G401.6 (cell line): ENCODE measurements around the gene PMEPA1.

Experiments
- FAIRE-seq: peaks from 2 replicates; lab custom pipeline; 2012; peaks lifted over from hg19 to GRCh38; lab: Jason Lieb, UNC

PMEPA1 gene

DNA sequence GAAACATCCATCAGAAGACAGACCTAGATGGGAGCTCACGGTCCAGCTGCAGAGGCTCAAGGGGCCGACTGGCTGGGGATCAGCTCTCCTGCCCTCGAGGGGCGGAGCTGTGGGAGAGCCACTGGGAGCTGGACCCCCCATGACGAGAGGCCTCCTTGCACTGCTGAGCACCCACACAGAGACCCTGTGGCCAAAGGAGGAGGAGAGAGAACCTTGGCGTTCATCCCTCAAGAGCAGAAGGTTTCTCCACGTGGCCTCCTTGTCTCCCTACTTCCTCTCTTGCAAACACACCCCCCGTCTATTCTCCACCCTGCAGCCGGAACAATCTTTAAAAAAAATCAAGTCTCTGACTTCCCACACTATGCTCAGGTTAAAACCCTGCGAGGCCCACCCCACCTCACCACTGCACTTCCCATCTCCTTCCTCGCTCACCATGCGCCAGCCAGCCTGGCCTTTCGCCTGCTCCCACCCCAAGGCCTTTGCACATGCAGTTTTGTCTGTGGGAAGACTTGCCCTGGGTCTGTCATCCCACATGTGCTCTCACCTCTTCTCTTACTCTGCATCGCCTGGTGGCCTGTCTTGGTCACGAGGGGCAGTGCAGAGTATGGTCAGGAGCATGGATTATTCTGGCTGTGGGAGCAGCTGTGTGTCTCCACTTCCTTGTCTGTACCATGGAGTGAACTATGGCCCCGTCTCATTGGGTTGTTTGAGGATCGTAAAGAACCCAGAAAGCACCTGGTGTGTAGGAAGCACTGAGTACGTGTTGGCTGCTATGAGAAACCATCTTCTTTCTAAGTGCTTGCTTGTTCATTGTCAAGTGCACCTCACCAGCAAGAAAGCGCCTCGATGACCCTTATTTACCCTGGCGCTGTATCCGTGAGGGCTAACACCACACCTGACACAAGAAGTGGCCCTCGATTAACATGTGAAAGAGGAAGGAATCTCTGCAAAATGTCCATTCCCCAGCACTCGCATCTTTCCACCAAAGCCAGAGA lies 32.9 kb downstream of the PMEPA1 start:
- FAIRE-seq: no peak

DNA sequence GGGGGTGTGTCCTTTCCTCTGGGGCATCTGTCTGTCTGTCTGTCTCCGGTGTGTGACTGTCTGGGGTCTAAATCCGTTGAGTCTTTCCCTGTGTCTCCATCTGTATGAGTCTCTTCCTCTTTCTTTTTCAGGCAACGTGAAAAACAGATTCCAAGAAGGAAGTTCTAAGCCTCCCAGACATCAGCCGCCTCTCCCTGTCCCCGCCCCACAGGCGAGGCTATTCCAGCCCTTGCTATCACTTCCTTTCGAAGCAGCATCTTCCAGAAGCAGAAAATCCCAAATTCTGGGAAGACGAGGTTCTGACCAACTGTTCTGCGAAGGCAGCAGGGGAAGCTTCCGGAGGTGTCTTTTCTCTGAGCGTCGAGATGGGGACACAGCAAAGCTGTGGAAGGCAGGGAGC lies 34.0 kb downstream of the PMEPA1 start:
- FAIRE-seq: no peak

DNA sequence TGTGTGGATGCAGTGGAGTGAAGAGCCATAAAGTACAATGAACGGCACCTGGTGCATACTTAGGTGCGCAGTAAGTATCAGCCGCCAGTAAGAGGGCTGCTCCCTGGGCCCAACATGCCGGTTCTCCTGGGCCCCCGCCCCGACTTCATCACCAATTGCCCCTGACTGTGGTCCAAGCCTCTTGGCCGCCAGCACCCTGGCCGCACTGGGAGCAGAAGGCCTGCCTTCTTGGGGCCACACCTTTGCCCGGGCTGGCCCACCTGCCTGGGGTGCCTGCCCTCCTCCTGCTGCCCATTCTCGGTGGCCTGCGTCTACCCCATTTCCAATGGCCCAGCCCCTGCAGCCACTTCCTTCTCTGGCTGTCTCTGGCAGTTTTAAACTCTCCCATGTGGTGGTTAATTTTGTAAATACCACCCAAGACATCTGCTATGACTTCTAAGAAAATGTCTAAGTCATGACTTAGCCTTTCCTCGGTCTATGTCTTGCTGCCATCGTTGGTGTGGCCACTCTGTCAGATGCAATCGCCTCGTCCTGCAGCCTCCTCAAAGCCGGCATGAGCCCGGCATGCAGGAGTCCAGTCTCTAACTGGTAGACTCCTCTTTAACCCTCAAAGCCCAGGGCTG lies 36.8 kb downstream of the PMEPA1 start:
- FAIRE-seq: no peak

DNA sequence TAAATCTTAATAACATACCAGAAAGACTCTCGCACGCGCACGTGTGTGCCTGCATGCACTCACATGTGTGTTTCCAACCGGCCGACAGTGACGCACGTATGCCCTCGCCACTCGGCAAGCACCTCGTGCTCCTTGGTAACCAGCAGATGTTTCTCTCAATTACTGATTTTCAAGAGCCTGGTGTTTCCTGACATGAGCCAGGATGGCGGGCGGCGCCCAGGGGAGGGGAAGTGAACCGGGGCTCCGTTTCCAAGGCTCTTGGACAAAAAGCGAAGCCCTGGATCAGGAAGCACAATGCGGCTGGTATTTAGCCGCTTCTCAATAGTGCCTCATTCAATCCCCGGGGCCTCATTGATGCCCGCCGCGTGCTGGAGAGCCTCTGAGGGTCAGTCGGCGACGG lies 37.7 kb downstream of the PMEPA1 start:
- FAIRE-seq: no peak

DNA sequence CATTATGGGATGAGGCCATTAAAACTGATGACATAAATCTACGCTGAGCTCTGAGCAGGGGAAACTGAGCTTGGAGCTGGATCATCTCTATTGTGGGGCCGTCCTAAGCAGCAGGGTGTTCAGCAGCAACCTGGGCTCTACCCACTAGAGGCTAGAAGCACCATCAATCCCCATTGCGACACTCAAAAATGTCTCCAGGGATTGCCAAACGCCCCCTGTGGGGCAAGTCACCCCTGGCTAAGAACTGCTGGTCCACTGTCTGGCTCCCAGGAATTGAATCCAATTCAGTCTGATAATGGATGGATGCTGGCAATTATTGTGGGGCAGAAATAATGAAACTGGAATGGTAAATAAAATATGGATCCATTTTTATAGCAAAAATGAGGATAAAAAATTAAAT lies 38.2 kb downstream of the PMEPA1 start:
- FAIRE-seq: no peak

DNA sequence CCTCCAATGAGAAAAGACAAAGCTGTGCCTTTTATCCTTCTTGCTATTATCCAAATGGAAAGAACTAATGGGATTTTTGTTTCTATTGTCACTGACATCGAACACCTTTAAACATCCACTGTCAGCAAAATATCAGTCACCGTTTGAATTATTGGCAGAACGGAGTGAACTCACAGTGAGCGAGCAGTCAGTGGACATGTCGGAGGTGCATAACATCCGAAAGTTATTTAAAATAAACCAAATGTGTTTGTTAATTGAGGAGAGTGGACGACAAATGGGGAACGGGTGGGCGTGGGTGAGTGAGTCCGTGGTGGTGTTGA lies 38.8 kb downstream of the PMEPA1 start:
- FAIRE-seq: no peak

DNA sequence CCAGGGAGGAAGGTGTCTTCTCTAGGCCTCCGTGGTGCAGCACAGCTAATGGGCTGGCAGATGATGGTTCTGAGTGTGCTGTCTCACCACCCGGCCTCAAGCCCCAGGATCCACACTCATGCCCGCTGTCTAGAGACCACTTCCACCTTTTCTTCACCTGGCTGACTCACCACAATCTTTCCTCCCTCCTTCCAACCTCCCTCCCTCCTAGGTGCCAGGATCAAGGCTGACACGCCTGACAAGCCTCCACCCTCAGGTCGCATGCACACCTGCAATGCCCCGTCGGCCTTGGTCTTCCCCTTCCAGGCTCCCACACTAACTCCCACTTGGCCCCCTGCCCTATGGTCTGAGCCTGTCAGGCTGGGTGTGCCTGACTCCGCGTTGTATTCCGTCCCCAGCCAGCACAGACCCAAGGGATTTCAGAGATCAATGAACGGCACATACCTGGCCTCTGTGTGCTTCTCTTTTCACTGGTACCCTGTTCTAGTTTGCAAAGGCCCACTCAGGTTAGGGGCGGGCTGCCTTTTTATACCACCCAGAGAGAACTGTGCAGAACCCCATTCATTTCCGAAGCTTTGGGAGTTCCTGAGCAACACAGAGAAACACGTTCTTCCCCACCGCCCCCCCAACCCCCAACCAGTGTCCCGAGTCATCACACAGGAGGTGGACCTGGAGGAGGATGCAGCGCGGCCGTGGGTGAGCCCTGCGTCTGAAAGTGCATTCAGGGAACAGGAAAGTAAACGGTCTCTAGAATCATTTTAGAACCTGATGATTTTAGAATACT lies 39.3 kb downstream of the PMEPA1 start:
- FAIRE-seq: no peak

DNA sequence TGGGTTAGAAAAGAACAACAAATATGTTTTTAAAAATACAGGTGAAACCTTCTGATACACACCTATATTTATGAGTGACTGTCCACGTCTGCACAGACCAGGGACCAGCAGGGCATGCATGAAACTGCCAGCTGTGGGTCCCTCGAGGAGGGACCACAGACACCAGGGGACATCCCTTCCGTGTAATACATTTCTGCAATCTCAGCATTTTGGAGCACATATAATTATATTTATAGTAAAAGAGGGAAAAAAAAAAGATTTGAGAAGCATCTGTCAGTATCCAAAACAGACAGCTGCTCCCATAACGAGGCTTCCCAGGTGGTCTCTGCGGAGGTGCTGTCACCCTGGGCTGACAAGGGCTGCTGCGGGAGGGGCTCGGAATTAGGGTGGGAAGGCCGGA lies 40.2 kb downstream of the PMEPA1 start:
- no peak for FAIRE-seq

DNA sequence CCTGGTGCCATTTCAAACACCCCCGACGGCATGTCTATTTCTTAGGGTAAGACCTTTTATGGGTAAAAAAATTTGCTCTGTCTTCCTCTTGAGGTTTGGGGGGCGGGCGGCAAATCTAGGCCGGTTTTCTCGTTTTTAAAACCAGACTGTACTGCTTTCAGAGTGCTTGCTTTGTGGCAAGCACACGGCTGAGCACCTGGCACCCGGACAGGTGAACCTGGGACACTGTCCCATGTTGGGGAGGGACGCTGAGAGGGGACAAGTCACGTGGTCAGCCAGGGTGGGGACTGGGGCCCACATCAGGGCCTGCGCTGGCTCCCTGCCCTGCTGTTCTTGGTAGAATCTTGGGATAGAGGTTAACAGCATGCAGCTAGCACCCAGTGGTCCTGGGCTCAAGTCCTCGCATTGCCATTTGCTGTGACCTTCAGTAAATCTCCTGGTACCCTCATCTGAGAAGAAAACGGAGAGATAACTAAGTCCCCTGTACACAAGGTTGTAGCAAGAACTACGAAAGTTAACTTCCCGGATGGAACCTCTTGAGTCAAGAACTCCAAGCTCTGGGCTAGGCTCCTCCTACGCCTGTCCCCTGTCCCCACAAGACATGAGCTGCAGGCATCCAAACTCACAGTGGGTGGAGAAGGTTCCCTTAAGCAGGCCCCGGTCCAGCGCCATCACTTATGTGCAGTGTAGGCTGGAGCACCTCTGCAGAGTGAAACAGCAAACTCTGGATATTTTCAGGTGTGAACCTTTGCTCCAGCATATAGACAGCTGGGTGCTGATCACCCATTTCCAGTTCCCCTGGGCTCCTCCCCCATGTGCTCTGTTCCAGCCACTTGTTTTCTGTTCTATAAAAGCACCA lies 41.7 kb downstream of the PMEPA1 start:
- no peak for FAIRE-seq

DNA sequence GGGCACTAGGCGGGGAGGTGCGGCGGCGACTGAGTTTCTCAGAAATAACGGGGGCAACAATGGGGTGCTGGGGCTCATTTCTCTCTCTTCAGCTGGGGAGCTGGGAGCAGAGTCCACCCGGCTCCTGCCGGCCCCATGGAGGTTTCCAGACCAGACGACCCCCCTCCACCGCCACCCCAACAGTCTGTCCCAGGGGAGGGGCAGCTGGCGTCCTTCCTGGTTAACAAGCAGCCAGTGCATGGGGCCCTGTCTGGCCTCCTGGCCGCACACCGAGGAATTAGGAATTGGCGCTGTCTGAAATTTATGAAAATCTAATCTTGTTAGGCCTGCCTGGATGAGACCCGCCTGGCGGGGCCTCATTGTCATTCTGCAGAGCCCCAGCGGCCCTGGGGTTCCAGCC lies 42.4 kb downstream of the PMEPA1 start:
- FAIRE-seq: no peak

DNA sequence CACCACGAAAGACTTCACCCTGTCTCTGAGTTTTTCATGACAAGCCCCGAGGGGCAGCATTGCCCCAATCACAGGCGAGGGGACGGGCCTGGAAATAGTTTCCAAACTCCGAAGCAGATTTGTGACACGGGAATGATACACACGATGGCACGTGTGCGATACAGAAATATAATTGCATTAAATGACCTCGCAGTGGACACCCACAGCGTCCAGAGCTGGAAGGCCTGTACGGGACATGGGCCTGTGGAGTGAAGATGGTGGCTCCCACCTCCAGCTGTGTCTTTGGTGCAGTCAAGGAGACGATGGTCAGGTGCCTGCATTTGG lies 43.0 kb downstream of the PMEPA1 start:
- no peak for FAIRE-seq

DNA sequence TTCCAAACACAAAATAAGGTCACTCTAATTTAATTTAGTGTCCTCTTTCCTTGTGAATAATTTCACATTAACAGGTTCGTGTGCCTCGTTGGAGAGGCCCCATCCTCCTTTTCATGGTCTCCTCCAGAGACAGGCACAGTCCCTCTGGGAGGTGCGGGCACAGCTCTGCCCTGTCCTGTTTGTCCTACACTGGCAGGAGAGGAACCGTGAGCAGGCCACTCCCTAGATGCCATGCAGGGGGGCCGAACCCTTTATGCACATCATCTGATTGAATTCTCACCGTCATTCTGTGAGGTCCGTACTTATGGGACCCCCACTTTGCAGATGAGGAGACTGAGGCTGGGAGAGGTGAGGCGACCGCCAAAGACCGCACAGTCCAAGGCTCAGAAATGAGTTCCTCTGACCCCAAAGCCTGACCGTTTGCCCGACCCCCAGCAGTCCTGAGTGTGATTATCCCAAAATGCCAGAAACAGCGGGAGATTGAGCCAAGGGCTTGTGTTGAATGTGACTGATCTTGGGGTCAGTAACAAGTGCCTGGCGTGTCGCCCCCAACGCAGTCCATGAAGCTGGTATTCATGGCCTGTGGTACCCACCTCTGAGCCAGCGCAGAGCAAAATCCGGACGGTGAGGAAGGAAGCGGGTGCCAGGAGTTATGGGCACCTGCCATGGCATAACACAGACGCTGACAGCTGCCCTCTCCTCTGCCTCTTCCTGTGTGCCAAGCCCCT lies 43.5 kb downstream of the PMEPA1 start:
- FAIRE-seq: no peak

DNA sequence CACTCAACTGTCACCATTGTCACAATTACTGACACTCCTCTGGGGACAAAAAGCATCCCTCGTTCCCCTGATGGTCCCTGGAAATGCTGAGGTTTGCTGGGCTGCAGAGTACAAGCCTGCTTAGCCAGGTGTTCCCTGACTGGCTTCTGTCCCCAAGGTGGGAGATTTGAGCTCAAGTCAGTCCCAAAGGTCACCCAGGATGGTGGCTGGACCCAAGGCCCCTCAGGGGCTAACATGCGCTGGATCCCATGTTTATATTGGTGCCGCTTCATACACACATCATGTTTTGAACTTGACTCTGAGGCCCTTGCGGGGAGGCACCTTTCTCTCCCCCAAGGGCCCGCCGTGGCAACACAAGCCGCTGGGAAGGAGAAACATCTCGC lies 44.2 kb downstream of the PMEPA1 start:
- no peak for FAIRE-seq

DNA sequence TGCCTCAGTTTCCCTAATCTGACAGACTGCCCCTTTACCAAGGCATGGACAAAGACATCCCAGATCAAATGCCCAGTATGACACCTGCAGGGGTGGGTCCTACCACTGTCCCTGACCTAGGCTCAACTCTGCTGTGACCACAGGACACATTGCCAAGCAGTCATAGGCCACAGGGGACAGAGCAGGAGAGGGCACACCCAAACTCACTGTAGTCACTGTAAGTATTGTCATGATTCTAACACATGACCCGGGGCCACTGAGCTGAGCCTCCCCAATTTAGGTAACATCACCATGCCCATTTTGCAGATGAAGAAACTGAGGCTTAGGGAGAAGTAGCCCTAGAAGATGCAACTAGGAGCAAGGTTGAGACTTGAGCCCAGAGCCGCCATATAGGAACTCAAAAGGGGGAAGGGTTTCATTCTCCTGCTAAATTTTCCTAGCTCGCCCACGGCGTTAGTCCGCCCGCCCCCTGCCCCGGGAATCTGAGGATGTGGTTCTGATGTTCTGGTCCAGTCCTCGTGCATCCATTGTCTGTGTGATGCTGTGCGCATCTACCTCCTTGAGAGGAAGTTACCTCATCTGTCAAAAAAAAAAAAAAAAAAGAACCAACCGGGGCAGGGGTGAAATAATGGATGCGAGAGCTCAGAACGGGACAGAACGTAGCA lies 44.8 kb downstream of the PMEPA1 start:
- FAIRE-seq: no peak

DNA sequence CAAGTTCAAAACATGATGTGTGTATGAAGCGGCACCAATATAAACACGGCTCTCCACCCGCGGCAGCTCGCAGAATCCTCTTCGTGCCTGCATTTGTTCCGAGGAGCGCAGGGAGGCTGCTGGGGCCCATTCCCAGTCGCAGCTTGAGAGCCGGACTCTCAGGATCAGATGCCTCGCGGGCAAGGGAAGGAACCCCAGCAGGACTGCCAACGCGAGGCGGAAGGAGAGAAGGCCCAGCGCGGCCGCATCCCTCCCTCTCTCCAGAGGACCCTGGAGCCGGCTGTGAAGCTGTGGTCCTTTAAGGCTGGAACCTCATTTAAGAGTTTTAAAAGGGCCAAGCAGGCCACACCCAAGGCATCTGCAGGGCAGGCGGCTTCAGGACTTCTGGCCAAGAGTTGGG lies 45.3 kb downstream of the PMEPA1 start:
- FAIRE-seq: no peak

DNA sequence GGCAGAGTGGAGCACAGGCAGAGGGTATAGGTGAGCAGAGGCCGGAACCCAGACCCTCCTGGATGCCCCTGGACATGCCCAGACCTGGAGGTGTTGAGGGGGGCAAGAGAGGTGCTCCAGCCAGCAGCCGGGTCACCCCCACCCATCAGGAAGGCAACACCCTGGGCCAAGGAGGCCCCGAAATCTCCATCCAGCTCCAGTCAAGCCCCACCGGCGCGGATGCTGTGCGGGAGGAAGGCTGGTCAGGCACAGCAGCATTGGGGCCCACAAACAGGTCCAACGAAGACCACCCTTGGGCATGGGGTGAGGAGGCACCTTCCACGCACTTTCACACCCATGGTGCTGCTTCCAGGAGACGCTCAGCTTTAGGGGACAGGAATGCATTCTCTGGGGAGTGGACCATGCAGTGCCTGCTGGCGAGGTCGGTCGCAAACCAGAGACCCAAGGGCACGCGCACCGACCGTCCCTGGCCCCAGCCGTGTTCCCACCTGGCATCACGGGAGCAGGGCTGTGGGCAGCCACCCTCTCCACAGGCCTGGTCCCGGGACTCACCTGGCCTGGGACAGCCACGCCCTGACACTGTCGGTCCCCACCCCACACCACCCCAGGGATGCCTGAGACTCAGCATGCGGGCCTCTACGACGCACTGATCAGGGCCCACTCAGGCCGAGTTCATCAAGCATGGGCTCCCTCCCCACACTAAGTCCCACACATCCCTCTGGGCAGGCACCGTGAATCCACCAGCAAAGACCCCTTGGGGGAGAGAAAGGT lies 45.9 kb downstream of the PMEPA1 start:
- FAIRE-seq: no peak

DNA sequence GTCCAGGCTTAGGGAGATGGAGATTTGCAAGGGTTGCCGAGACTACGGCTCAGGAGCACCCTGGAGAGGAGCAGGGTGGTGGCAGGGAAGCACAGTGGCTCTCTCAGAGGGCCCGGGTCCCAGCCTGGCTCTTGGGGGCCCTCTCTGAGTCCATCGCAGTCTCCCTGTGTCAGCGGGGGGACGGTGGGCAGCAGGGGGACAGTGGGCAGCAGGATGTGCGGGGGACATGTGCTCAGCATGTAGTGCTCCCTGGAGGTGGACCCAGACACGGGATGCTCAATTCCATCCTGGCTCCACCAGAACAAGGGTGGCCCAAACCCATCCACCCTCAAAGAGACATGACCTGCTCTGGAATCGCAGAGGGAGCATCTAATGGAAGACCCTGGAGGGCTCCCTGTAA lies 46.6 kb downstream of the PMEPA1 start:
- no peak for FAIRE-seq

DNA sequence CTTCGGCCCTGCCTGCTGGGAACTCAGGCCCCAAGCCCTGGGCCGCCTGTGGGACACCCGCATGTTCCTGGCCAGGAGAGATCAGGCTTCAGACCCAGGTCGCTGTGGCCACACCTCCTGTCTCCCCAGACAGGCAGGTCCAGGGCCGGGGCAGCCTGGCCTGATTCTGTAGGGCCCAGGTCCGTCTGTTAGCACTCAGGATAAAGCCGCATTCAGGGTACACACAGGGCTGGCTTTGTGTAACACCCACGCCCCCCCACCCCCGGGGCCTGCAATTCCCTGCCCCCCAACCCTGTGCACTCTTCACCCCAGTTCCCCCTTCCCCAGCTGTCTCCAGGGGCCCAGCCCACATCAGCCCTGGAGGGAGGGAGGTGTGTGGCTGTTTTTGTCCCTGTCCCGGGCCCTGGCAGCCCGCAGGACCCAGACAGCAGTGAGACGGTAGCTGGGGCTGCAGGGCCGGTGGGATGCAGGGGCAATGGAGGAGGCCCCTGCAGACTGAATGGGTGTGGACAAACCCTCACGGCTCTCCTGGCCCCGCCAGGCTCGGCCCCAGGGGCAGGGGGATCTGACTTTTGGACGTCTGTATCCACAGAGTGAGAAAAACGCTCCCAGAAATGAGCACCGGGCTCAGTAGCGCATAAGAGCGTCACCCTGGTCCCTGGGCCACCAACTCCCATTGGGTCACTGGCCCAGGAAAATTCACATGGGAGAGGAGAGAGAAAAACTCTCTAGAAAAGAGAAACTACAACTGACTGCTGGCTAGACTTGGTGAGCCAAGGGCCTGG lies 47.2 kb downstream of the PMEPA1 start:
- no peak for FAIRE-seq

DNA sequence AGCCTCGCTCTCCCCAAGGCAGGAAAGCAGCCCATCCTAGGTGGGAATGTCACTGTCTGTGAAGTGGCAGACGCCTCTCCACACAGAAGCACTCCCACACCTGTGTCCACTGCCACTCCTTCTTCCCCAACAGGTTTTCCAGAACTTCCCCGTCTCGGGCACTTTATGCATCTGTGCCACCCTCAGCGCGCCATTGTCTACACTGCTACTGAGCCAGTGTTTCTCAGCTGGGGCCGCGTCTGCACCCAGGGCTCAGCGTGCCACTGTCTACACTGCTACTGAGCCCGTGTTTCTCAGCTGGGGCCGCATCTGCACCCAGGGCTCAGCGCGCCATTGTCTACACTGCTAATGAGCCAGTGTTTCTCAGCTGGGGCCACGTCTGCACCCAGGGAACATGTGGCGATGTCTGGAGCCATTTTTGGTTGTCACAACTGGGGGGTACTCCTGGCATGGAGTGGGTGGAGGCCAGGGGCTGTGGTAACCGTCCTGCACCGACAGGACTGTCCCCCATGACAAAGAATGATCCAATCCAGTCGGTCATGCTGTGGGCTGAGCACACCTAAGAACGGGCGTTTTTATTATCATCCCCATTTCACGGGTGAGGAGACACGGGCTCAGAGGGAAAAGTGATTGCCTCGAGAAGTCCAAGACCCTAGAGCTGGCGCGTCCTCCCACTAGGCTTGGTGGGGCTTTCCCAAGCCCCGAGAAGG lies 47.9 kb downstream of the PMEPA1 start:
- no peak for FAIRE-seq
